PC-3 (cell line): ENCODE data around the gene CFAP53. TPM values are rescaled to one million over a fixed set of nuclear protein-coding genes. Genes with fewer than 3 reads are reported as not detected.
"Not testable (repeated sequence)": the region's sequence is repeated elsewhere in the genome, so short reads cannot be mapped to it uniquely, and the experiment has no call there.

ENCODE experiments used
- ATAC-seq: fragments of 200-7000 bp; cut with Tn5 transposase; 2 replicates; pipeline ENCODE4 v1.9.1; 2020; ENCODE audit warnings: mild to moderate bottlenecking, moderate library complexity
- BruUV-seq: library from RNA; stranded (reverse); fragments of 400-500 nt; replicated peaks from 2 replicates; lab custom pipeline; 2021; lab: Mats Ljungman, UMichigan
- CTCF ChIA-PET: fragments of 300-600 bp; sonication (Branson Sonifier 250); formaldehyde crosslinking; loops from one replicate; lab custom pipeline; 2022; ENCODE audit warnings: antibody characterized with exemption; lab: Charles Lee
- POLR2A ChIA-PET: fragments of 300-600 bp; sonication (Branson Sonifier 250); formaldehyde crosslinking; loops from one replicate; lab custom pipeline; 2022; ENCODE audit warnings: antibody characterized with exemption; ENCODE audit not compliant: unreplicated experiment; lab: Charles Lee
- DNase-seq: peaks from one replicate; pipeline ENCODE4 v3.0.0-alpha.2; 2015
- H2AFZ ChIP-seq: fragments of 300-600 bp; sonication (generic); 2 replicates; pipeline ENCODE4 v1.6.0; 2016; ENCODE audit warnings: antibody characterized with exemption, low read length
- H3F3A ChIP-seq: fragments of 300-600 bp; sonication (generic); one replicate; pipeline ENCODE4 v1.6.0; 2017; ENCODE audit warnings: antibody characterized with exemption, low read length, control low read depth, mild to moderate bottlenecking; ENCODE audit not compliant: unreplicated experiment
- H3K27ac ChIP-seq: fragments of 300-600 bp; sonication (generic); 2 replicates; pipeline ENCODE4 v1.5.1; 2016; ENCODE audit warnings: mild to moderate bottlenecking, low read length
- H3K27me3 ChIP-seq: fragments of 300-600 bp; sonication (generic); 2 replicates; pipeline ENCODE4 v1.6.1; 2016; ENCODE audit warnings: low read length, mixed read lengths
- H3K36me3 ChIP-seq: fragments of 300-600 bp; sonication (generic); 2 replicates; pipeline ENCODE4 v1.6.1; 2016; ENCODE audit warnings: low read depth, mixed run types, low read length, mixed read lengths
- H3K4me1 ChIP-seq: fragments of 300-600 bp; sonication (generic); 2 replicates; pipeline ENCODE4 v1.5.1; 2016; ENCODE audit warnings: low read length; ENCODE audit not compliant: insufficient read depth
- H3K4me2 ChIP-seq: fragments of 300-600 bp; sonication (generic); 2 replicates; pipeline ENCODE4 v1.6.0; 2016; ENCODE audit warnings: low read length
- H3K4me3 ChIP-seq: fragments of 300-600 bp; sonication (generic); 2 replicates; pipeline ENCODE4 v1.5.1; 2016; ENCODE audit warnings: mild to moderate bottlenecking, low read length, mixed read lengths
- H3K79me2 ChIP-seq: fragments of 300-600 bp; sonication (generic); 2 replicates; pipeline ENCODE4 v1.6.1; 2017; ENCODE audit warnings: low read length, mixed read lengths
- H3K9ac ChIP-seq: fragments of 300-600 bp; sonication (generic); 2 replicates; pipeline ENCODE4 v1.6.0; 2016; ENCODE audit warnings: mild to moderate bottlenecking, low read length
- H3K9me2 ChIP-seq: fragments of 300-600 bp; sonication (generic); replicated peaks from 2 replicates; pipeline ENCODE4 v1.6.1; 2016; ENCODE audit warnings: mixed run types, low read length, mixed read lengths
- H3K9me3 ChIP-seq: fragments of 300-600 bp; sonication (generic); 2 replicates; pipeline ENCODE4 v1.6.1; 2016; ENCODE audit warnings: low read length, mixed read lengths
- H4K20me1 ChIP-seq: fragments of 300-600 bp; sonication (generic); 2 replicates; pipeline ENCODE4 v1.6.1; 2016; ENCODE audit warnings: low read length, mixed read lengths
- EZH2 ChIP-seq: fragments of 300-600 bp; sonication (generic); IDR thresholded peaks from one replicate; pipeline ENCODE4 v1.6.1; 2017; ENCODE audit warnings: antibody characterized with exemption, mild to moderate bottlenecking, low read length; ENCODE audit not compliant: unreplicated experiment
- EZH2phosphoT487 ChIP-seq: fragments of 300-600 bp; sonication (generic); IDR thresholded peaks from 2 replicates; pipeline ENCODE4 v1.6.1; 2018; ENCODE audit warnings: mild to moderate bottlenecking, antibody characterized with exemption, low read length, borderline replicate concordance
- intact Hi-C: fragments of 100-400 bp; cut with micrococcal nuclease; formaldehyde crosslinking; loops from 2 replicates; pipeline ENCODE4 v1.9.0; 2023
- total RNA-seq: library from RNA; depleted of rRNA; stranded (reverse); fragments of >200 nt; gene quantifications from 2 replicates; pipeline ENCODE4 v1.2.3, GENCODE V29; 2014
- TF ChIP-seq, protein P1 (sequence below): fragments of 300-600 bp; sonication (generic); conservative IDR thresholded peaks from 2 replicates; pipeline ENCODE4 v1.5.1; 2017; ENCODE audit warnings: antibody characterized with exemption, low read depth, mild to moderate bottlenecking, low read length

The CFAP53 gene
- total RNA-seq, 1 experiment from 2014 or later = not detected

GRCh38 chr18:50311650-50312049 lies 45.4 kb upstream of the CFAP53 start:
- H3K4me3 ChIP-seq = no peak overlapping the region
- H3K27me3 ChIP-seq = no peaks in the 10 kb centered on the region
- no peak overlapping the region for H2AFZ ChIP-seq
- H3K9me3 ChIP-seq = no peaks in the 10 kb centered on the region
- no peaks in the 10 kb centered on the region for H3K36me3 ChIP-seq
- DNase-seq = no peak
- ChIA-PET CTCF (no interaction called here), POLR2A (no interaction called here)
- no peak for ATAC-seq
- H3K4me2 ChIP-seq = no peak overlapping the region
- H3F3A ChIP-seq = no peaks in the 10 kb centered on the region
- no TSS peak for BruUV-seq
- H3K27ac ChIP-seq = no peak overlapping the region
- H4K20me1 ChIP-seq = no peaks in the 10 kb centered on the region
- H3K9ac ChIP-seq = no peak overlapping the region
- H3K4me1 ChIP-seq = no peaks in the 10 kb centered on the region
- no peaks in the 10 kb centered on the region for H3K9me2 ChIP-seq
- no peaks in the 10 kb centered on the region for H3K79me2 ChIP-seq
- intact Hi-C loops = no loop called here
- TF ChIP-seq, protein P1, sequence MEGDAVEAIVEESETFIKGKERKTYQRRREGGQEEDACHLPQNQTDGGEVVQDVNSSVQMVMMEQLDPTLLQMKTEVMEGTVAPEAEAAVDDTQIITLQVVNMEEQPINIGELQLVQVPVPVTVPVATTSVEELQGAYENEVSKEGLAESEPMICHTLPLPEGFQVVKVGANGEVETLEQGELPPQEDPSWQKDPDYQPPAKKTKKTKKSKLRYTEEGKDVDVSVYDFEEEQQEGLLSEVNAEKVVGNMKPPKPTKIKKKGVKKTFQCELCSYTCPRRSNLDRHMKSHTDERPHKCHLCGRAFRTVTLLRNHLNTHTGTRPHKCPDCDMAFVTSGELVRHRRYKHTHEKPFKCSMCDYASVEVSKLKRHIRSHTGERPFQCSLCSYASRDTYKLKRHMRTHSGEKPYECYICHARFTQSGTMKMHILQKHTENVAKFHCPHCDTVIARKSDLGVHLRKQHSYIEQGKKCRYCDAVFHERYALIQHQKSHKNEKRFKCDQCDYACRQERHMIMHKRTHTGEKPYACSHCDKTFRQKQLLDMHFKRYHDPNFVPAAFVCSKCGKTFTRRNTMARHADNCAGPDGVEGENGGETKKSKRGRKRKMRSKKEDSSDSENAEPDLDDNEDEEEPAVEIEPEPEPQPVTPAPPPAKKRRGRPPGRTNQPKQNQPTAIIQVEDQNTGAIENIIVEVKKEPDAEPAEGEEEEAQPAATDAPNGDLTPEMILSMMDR = no peak
- TF ChIP-seq EZH2 = no peak
- TF ChIP-seq EZH2phosphoT487 = no peak

- intact Hi-C loops = no loop called here
Observed at GRCh38 chr18:50310080-50310479, 43.8 kb upstream of the CFAP53 start.

DNA sequence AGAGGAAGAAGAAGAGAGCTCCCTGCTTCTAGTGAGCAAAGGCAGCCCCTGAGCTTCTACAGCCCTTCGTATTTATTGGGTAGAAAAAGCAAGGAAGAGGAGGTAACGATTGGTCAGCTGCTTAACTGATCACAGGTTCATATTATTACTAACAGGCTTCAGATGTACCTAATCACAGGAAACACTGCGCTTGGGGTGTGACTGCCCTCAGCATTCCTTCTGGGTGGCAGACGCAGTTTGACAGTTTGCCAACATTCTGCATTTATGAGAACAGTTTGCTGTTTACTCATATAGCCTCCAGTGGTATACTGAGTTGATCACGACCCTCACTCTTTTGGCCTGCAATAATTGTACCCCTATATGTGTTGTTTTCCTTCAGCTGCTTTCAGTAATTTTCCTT lies 42.6 kb upstream of the CFAP53 start:
- DNase-seq, H3K4me2 ChIP-seq, CTCF ChIA-PET, H3K27ac ChIP-seq, ATAC-seq, H3F3A ChIP-seq, H3K9me2 ChIP-seq, H3K4me3 ChIP-seq, BruUV-seq, H4K20me1 ChIP-seq, H3K4me1 ChIP-seq, H3K9ac ChIP-seq, H3K27me3 ChIP-seq, intact Hi-C loops, H3K36me3 ChIP-seq, H3K9me3 ChIP-seq, H2AFZ ChIP-seq, H3K79me2 ChIP-seq: not testable (repeated sequence)
- POLR2A ChIA-PET = interaction anchor here (0.7 kb wide), 1 partner anchor 68 kb away, joined by 6 read pairs; no protein-coding TSS in a partner anchor

More at GRCh38 chr18:50310080-50310479, 43.8 kb upstream of the CFAP53 start:
- no peaks in the 10 kb centered on the region for H3K4me1 ChIP-seq
- no peaks in the 10 kb centered on the region for H3K27me3 ChIP-seq
- no peak overlapping the region for H3K9ac ChIP-seq
- DNase-seq (no peak), ATAC-seq (no peak)
- TF ChIP-seq, protein P1 = no peak
- TF ChIP-seq EZH2 (no peak), EZH2phosphoT487 (no peak)
- H3K27ac ChIP-seq = no peak overlapping the region
- CTCF ChIA-PET = no interaction called here
- no peaks in the 10 kb centered on the region for H3K9me2 ChIP-seq
- H2AFZ ChIP-seq = no peak overlapping the region
- POLR2A ChIA-PET = no interaction called here
- H3K4me2 ChIP-seq = no peak overlapping the region
- no peaks in the 10 kb centered on the region for H3K36me3 ChIP-seq
- no TSS peak for BruUV-seq
- H3K9me3 ChIP-seq = no peaks in the 10 kb centered on the region
- H3K79me2 ChIP-seq = no peaks in the 10 kb centered on the region
- no peaks in the 10 kb centered on the region for H4K20me1 ChIP-seq
- H3K4me3 ChIP-seq = no peak overlapping the region
- H3F3A ChIP-seq = no peaks in the 10 kb centered on the region
